K562 (cell line): ENCODE measurements around the gene MYH7. TPM values are rescaled to one million over a fixed set of nuclear protein-coding genes. Genes with fewer than 3 reads are reported as not detected.

Experiments
- ATAC-seq: fragments of 200-7000 bp; cut with Tn5 transposase; 3 replicates; pipeline ENCODE4 v1.9.1; 2020; ENCODE audit warnings: moderate library complexity
- BruUV-seq: library from RNA; stranded (reverse); fragments of 400-500 nt; replicated peaks from 2 replicates; lab custom pipeline; 2021; lab: Mats Ljungman, UMichigan
- CTCF ChIA-PET: fragments of 300-600 bp; formaldehyde crosslinking; extraction: SDS; loops from one replicate; lab custom pipeline; 2021; ENCODE audit warnings: low intra/inter-chr PET ratio; lab: Yijun Ruan, JAX
- POLR2A ChIA-PET: fragments of 300-600, 350-650 bp; sonication (Branson Sonifier 250); formaldehyde crosslinking; extraction: SDS; loops from one replicate; lab custom pipeline; 2021; ENCODE audit warnings: antibody characterized with exemption, inconsistent platforms; lab: Yijun Ruan, JAX
- DNase-seq, 4 experiments: peaks; one replicate each; pipeline versions ENCODE4 v3.0.0 to v3.0.0-alpha.2; 2011 to 2018; ENCODE audit warnings: low spot score in 3 of 4, mixed read lengths in 3 of 4; ENCODE audit errors: extremely low read depth in 1 of 4
- FAIRE-seq: peaks from 2 replicates; lab custom pipeline; 2011; peaks lifted over from hg19 to GRCh38; lab: Jason Lieb, UNC
- H2AFZ ChIP-seq: 2 replicates; pipeline ENCODE4 v1.6.0; 2011; ENCODE audit warnings: low read depth, low read length, control low read depth, inconsistent platforms
- H3K27ac ChIP-seq: fragments of 200-600 bp; 3 replicates; pipeline ENCODE4 v1.8.0; 2011; ENCODE audit warnings: low read depth, mild to moderate bottlenecking, control low read depth, inconsistent platforms, low read length, moderate library complexity, mixed read lengths; ENCODE audit errors: extremely low read depth
- H3K27me3 ChIP-seq, 2 experiments: fragments of 300-600 bp in 1 of 2; 2 replicates in 1 of 2; 3 replicates in 1 of 2; pipeline versions ENCODE4 v1.6.0 to v1.8.0; 2011; ENCODE audit warnings: inconsistent platforms in 2 of 2, low read length in 2 of 2, mild to moderate bottlenecking in 1 of 2, mixed read lengths in 1 of 2, moderate library complexity in 1 of 2; ENCODE audit not compliant: control insufficient read depth in 2 of 2, insufficient read depth in 2 of 2
- H3K36me3 ChIP-seq: fragments of 300-600 bp; 3 replicates; pipeline ENCODE4 v1.8.0; 2011; ENCODE audit warnings: mild to moderate bottlenecking, low read length, inconsistent platforms; ENCODE audit not compliant: control insufficient read depth, insufficient read depth
- H3K4me1 ChIP-seq, 2 experiments: fragments of 200-600 bp in 1 of 2; replicated peaks in 1 of 2; 2 replicates in 1 of 2; 3 replicates in 1 of 2; pipeline versions ENCODE4 v1.5.1 to v1.8.0; 2011; ENCODE audit warnings: inconsistent platforms in 2 of 2, low read length in 2 of 2, mild to moderate bottlenecking in 1 of 2, mixed read lengths in 1 of 2, moderate library complexity in 1 of 2; ENCODE audit not compliant: control insufficient read depth in 2 of 2, insufficient read depth in 2 of 2
- H3K4me2 ChIP-seq: 2 replicates; pipeline ENCODE4 v1.6.1; 2011; ENCODE audit warnings: low read length, control low read depth, inconsistent platforms, mixed read lengths; ENCODE audit not compliant: insufficient read depth
- H3K4me3 ChIP-seq: fragments of 200-600 bp; sonication (generic), shearing (Covaris generic); 2 replicates; pipeline ENCODE4 v1.5.1; 2016; ENCODE audit warnings: control low read depth, inconsistent platforms
- H3K79me2 ChIP-seq: fragments of 200-600 bp; 3 replicates; pipeline ENCODE4 v1.8.0; 2011; ENCODE audit warnings: low read length, inconsistent platforms; ENCODE audit not compliant: control insufficient read depth, insufficient read depth
- H3K9ac ChIP-seq, 2 experiments: 2 replicates each; pipeline versions ENCODE4 v1.6.0 to v1.6.1; 2011; ENCODE audit warnings: low read depth in 2 of 2, low read length in 2 of 2, control low read depth in 1 of 2, inconsistent platforms in 1 of 2, mild to moderate bottlenecking in 1 of 2, mixed read lengths in 1 of 2; ENCODE audit not compliant: insufficient read depth in 1 of 2
- H3K9me1 ChIP-seq: one replicate; pipeline ENCODE4 v1.6.0; 2011; ENCODE audit warnings: inconsistent platforms, mild to moderate bottlenecking, low read length, moderate library complexity; ENCODE audit not compliant: control insufficient read depth, insufficient read depth
- H3K9me3 ChIP-seq: replicated peaks from 2 replicates; pipeline ENCODE4 v1.5.1; 2011; ENCODE audit warnings: low read depth, low read length, inconsistent platforms; ENCODE audit not compliant: control insufficient read depth, insufficient read depth
- H4K20me1 ChIP-seq: replicated peaks from 2 replicates; pipeline ENCODE4 v1.6.1; 2011; ENCODE audit warnings: low read length, inconsistent platforms, mixed read lengths; ENCODE audit not compliant: control insufficient read depth, insufficient read depth
- EZH2 ChIP-seq: IDR thresholded peaks from 2 replicates; pipeline ENCODE4 v1.6.1; 2012; ENCODE audit warnings: low read depth, mild to moderate bottlenecking, inconsistent platforms, low read length, borderline replicate concordance
- MAFK ChIP-seq: IDR thresholded peaks from 2 replicates; pipeline ENCODE4 v1.6.1; 2011; ENCODE audit warnings: low read length, improper control_type of control experiment
- TCF3 ChIP-seq: sonication (generic); formaldehyde crosslinking; IDR thresholded peaks from 2 replicates; pipeline ENCODE4 v1.4.0; 2020; ENCODE audit warnings: mild to moderate bottlenecking, missing genetic modification reagents
- ZEB2 ChIP-seq: fragments of 450-650 bp; IDR thresholded peaks from 2 replicates; pipeline ENCODE4 v1.6.1; 2016
- WGBS: fragments of 100-300 bp; shearing (Covaris generic); methylation state at CpG from one replicate; pipeline ENCODE4 v1.1.6; 2016; ENCODE audit warnings: low coverage, mixed read lengths; ENCODE audit not compliant: insufficient coverage; ENCODE audit errors: missing lambda C conversion rate; 5-methylcytosine and 5-hydroxymethylcytosine counted together
- in situ Hi-C: fragments of 300-500 bp; cut with MboI; formaldehyde crosslinking; loops from 4 replicates; pipeline ENCODE4 v1.15.0; 2018; ENCODE audit warnings: inconsistent platforms, mixed read lengths
- intact Hi-C: fragments of 100-400 bp; cut with micrococcal nuclease; formaldehyde crosslinking; loops from 2 replicates; pipeline ENCODE4 v1.14.2; 2022
- polyA plus RNA-seq, 8 experiments: library from polyadenylated mRNA; depleted of rRNA in 4 of 8; stranded (reverse) in 5 of 8; unstranded in 3 of 8; fragments of >200 nt; fragmentation: Nextera tagmentation in 2 of 8; fragmentation: Illumina TruSeq in 1 of 8; extraction: Ambion mirVana in 2 of 8; extraction: Trizol in 1 of 8; gene quantifications; 2 replicates each; pipeline versions ENCODE4 v1.2.1 to v1.2.3, GENCODE V29; 2011 to 2014; ENCODE audit warnings: inconsistent platforms in 1 of 8, missing spikeins in 1 of 8
- total RNA-seq, 7 experiments: library from RNA; depleted of rRNA in 6 of 7; stranded (reverse); fragments of >200 nt in 6 of 7; fragmentation: Illumina TruSeq in 2 of 7; extraction: Trizol in 2 of 7; gene quantifications; 2 replicates each; pipeline versions ENCODE4 v1.2.1 to v1.2.3, GENCODE V29; 2011 to 2021; ENCODE audit warnings: low replicate concordance in 1 of 7
- TF ChIP-seq, protein P1 (sequence below): fragments of 250-450 bp; sonication (Bioruptor Pico); IDR thresholded peaks from 2 replicates; pipeline ENCODE4 v1.8.0; 2022; ENCODE audit warnings: inconsistent platforms
- TF ChIP-seq, protein P2 (sequence below): IDR thresholded peaks from 3 replicates; pipeline ENCODE4 v1.6.1; 2011; ENCODE audit warnings: borderline replicate concordance, mild to moderate bottlenecking; ENCODE audit not compliant: insufficient read length, insufficient read depth
- TF ChIP-seq, protein P3 (sequence below): fragments of 250-450 bp; sonication (Bioruptor Pico); IDR thresholded peaks from 2 replicates; pipeline ENCODE4 v1.4.0; 2020
- TF ChIP-seq, protein P4 (sequence below): fragments of 450-650 bp; IDR thresholded peaks from 2 replicates; pipeline ENCODE4 v1.6.1; 2016
- TF ChIP-seq, protein P5 (sequence below): sonication (generic); formaldehyde crosslinking; IDR thresholded peaks from 2 replicates; pipeline ENCODE4 v1.8.0; 2022; ENCODE audit warnings: mild to moderate bottlenecking, missing genetic modification reagents
- TF ChIP-seq, protein P6 (sequence below): sonication (generic); formaldehyde crosslinking; IDR thresholded peaks from 2 replicates; pipeline ENCODE4 v1.9.0; 2022; ENCODE audit warnings: mild to moderate bottlenecking, missing genetic modification reagents

The MYH7 gene
- total and polyA plus RNA-seq, 9 of the 15 experiments (the other 6 are each of a cell fraction or from before 2014, with no cell fraction given), result not detected

DNA sequence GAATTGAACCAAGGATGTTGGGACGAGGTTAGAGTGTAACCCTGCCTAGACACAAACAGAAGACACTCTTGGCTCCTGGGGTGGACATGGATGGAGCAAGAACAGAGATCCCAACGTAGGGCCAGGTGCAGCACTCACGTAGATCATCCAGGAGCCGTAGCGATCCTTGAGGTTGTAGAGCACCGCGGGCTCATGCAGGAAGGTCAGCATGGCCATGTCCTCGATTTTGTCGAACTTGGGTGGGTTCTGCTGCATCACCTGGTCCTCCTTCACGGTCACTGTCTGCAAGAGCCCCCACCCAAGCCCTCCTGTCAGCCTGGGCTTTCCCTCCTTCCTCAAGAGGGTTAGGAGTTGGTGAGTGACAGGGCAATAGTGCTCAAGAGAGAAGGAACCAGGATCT lies 2.5 kb downstream of the MYH7 start:
- H3K27me3 ChIP-seq, result peaks cover 0 to 31% of the 10 kb centered on the region in 2 experiments; a peak in 3 of 5 replicates
- H3K27ac ChIP-seq, result no peak overlapping the region
- no TSS peak for BruUV-seq
- peaks cover 15 to 16% of the 10 kb centered on the region in 2 experiments; a peak in 4 of 5 replicates for H3K4me1 ChIP-seq
- H3K36me3 ChIP-seq, result no peaks in the 10 kb centered on the region
- ChIA-PET CTCF (no interaction called here), POLR2A (no interaction called here)
- no peak for FAIRE-seq
- no peak overlapping the region for H3K9ac ChIP-seq
- in situ Hi-C loops (no loop called here), intact Hi-C loops (loop anchor here (5.0 kb wide), 1 partner anchor 49 kb away; no protein-coding TSS in a partner anchor)
- H3K9me3 ChIP-seq, result no peaks in the 10 kb centered on the region
- ATAC-seq, result no peak
- H4K20me1 ChIP-seq, result no peaks in the 10 kb centered on the region; the same call in 1 of the 2 replicates
- H3K4me2 ChIP-seq, result no peak overlapping the region
- DNase-seq, result no peak
- no peak overlapping the region for H3K4me3 ChIP-seq
- no peaks in the 10 kb centered on the region for H3K9me1 ChIP-seq
- no peak overlapping the region for H2AFZ ChIP-seq
- no peaks in the 10 kb centered on the region for H3K79me2 ChIP-seq
- 41% methylated on average over 9 of the region's 10 CpGs for WGBS
- TF ChIP-seq, protein P1, sequence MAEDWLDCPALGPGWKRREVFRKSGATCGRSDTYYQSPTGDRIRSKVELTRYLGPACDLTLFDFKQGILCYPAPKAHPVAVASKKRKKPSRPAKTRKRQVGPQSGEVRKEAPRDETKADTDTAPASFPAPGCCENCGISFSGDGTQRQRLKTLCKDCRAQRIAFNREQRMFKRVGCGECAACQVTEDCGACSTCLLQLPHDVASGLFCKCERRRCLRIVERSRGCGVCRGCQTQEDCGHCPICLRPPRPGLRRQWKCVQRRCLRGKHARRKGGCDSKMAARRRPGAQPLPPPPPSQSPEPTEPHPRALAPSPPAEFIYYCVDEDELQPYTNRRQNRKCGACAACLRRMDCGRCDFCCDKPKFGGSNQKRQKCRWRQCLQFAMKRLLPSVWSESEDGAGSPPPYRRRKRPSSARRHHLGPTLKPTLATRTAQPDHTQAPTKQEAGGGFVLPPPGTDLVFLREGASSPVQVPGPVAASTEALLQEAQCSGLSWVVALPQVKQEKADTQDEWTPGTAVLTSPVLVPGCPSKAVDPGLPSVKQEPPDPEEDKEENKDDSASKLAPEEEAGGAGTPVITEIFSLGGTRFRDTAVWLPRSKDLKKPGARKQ, result no peak
- TF ChIP-seq TCF3 (CRISPR knock-in tag) (no peak), MAFK (no peak), ZEB2 (no peak), EZH2 (no peak)
- TF ChIP-seq, protein P2, sequence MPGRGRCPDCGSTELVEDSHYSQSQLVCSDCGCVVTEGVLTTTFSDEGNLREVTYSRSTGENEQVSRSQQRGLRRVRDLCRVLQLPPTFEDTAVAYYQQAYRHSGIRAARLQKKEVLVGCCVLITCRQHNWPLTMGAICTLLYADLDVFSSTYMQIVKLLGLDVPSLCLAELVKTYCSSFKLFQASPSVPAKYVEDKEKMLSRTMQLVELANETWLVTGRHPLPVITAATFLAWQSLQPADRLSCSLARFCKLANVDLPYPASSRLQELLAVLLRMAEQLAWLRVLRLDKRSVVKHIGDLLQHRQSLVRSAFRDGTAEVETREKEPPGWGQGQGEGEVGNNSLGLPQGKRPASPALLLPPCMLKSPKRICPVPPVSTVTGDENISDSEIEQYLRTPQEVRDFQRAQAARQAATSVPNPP, result no peak
- TF ChIP-seq, protein P3, sequence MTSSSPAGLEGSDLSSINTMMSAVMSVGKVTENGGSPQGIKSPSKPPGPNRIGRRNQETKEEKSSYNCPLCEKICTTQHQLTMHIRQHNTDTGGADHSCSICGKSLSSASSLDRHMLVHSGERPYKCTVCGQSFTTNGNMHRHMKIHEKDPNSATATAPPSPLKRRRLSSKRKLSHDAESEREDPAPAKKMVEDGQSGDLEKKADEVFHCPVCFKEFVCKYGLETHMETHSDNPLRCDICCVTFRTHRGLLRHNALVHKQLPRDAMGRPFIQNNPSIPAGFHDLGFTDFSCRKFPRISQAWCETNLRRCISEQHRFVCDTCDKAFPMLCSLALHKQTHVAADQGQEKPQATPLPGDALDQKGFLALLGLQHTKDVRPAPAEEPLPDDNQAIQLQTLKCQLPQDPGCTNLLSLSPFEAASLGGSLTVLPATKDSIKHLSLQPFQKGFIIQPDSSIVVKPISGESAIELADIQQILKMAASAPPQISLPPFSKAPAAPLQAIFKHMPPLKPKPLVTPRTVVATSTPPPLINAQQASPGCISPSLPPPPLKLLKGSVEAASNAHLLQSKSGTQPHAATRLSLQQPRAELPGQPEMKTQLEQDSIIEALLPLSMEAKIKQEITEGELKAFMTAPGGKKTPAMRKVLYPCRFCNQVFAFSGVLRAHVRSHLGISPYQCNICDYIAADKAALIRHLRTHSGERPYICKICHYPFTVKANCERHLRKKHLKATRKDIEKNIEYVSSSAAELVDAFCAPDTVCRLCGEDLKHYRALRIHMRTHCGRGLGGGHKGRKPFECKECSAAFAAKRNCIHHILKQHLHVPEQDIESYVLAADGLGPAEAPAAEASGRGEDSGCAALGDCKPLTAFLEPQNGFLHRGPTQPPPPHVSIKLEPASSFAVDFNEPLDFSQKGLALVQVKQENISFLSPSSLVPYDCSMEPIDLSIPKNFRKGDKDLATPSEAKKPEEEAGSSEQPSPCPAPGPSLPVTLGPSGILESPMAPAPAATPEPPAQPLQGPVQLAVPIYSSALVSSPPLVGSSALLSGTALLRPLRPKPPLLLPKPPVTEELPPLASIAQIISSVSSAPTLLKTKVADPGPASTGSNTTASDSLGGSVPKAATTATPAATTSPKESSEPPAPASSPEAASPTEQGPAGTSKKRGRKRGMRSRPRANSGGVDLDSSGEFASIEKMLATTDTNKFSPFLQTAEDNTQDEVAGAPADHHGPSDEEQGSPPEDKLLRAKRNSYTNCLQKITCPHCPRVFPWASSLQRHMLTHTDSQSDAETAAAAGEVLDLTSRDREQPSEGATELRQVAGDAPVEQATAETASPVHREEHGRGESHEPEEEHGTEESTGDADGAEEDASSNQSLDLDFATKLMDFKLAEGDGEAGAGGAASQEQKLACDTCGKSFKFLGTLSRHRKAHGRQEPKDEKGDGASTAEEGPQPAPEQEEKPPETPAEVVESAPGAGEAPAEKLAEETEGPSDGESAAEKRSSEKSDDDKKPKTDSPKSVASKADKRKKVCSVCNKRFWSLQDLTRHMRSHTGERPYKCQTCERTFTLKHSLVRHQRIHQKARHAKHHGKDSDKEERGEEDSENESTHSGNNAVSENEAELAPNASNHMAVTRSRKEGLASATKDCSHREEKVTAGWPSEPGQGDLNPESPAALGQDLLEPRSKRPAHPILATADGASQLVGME (CRISPR knock-in tag), result no peak
- TF ChIP-seq, protein P4, sequence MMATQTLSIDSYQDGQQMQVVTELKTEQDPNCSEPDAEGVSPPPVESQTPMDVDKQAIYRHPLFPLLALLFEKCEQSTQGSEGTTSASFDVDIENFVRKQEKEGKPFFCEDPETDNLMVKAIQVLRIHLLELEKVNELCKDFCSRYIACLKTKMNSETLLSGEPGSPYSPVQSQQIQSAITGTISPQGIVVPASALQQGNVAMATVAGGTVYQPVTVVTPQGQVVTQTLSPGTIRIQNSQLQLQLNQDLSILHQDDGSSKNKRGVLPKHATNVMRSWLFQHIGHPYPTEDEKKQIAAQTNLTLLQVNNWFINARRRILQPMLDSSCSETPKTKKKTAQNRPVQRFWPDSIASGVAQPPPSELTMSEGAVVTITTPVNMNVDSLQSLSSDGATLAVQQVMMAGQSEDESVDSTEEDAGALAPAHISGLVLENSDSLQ, result no peak
- TF ChIP-seq, protein P5, sequence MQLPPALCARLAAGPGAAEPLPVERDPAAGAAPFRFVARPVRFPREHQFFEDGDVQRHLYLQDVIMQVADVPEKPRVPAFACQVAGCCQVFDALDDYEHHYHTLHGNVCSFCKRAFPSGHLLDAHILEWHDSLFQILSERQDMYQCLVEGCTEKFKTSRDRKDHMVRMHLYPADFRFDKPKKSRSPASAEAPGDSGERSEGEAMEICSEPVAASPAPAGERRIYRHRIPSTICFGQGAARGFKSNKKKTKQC (CRISPR knock-in tag), result no peak
- TF ChIP-seq, protein P6, sequence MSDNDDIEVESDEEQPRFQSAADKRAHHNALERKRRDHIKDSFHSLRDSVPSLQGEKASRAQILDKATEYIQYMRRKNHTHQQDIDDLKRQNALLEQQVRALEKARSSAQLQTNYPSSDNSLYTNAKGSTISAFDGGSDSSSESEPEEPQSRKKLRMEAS (CRISPR knock-in tag), result no peak
